NB4 (cell line): ENCODE results near the gene GALNT11.
"Not testable (repeated sequence)": the region's sequence is repeated elsewhere in the genome, so short reads cannot be mapped to it uniquely, and the experiment has no call there.

Experiments used
- DNase-seq: peaks from one replicate; pipeline ENCODE4 v3.0.0; 2010; ENCODE audit warnings: low read depth
- H3K4me3 ChIP-seq: one replicate; pipeline ENCODE4 v1.5.1; 2011; ENCODE audit warnings: mild to moderate bottlenecking, low read depth, low read length, moderate library complexity
- MYC ChIP-seq: IDR thresholded peaks from 2 replicates; pipeline ENCODE4 v1.6.1; 2011; ENCODE audit warnings: low read depth, low read length
- POLR2A ChIP-seq: IDR thresholded peaks from 2 replicates; pipeline ENCODE4 v1.6.1; 2011; ENCODE audit warnings: mild to moderate bottlenecking; ENCODE audit not compliant: insufficient read length; ENCODE audit errors: extremely low read depth
- TF ChIP-seq, protein P1 (sequence below): IDR thresholded peaks from 2 replicates; pipeline ENCODE4 v1.6.1; 2011; ENCODE audit warnings: low read depth, low read length
- TF ChIP-seq, protein P2 (sequence below): IDR thresholded peaks from one replicate; pipeline ENCODE4 v1.5.1; 2012; ENCODE audit warnings: low read depth, low read length

Gene GALNT11

DNA sequence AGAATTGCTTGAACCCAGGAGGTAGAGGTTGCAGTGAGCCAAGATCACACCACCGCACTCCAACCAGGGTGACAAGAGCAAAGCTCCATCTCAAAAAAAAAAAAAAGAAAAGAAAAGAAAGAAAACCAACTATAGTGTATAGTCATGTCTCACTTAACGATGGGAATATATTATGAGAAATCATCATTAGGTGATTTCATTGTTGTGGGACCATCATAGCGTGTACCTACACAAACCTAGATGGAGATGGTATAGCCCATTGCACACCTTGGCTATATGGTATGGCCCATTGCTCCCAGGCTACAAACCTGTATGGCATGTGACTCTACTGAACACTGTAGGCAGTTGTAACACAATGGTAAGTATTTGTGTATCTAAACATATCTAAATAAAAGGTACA, 8.5 kb upstream of the GALNT11 start:
- no peak for DNase-seq
- no peak overlapping the region for H3K4me3 ChIP-seq
- TF ChIP-seq MYC: no peak

DNA sequence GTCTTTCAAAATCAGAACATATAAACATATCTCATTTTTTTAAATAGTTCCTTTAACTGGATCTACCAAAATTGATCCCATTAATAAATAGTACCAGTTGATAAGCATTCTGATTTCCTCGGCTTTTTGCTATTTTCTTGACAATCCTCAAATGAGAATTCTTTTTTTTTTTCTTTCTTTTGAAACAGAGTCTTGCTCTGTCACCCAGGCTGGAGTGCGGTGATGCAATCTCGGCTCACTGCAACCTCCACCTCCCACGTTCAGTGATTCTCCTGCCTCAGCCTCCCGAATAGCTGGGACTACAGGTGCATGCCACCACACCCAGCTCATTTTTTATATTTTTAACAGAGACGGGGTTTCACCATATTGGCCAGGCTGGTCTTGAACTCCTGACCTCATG, 7.8 kb upstream of the GALNT11 start:
- DNase-seq, H3K4me3 ChIP-seq: not testable (repeated sequence)

DNA sequence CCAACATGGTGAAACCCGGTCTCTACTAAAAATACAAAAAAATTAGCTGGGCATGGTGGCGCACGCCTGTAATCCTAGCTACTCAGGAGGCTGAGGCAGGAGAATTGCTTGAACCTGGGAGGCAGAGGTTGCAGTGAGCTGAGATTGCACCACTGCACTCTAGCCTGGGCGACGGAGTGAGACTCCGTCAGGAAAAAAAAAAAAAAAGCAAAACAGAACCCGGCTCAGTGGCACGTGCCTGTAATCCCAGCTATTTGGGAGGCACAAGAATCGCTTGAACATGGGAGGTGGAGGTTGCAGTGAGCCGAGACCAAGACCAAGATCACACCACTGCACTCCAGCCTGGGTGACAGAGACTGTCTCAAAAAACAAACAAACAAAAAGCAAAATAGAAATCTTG, 3.7 kb upstream of the GALNT11 start:
- DNase-seq, H3K4me3 ChIP-seq: not testable (repeated sequence)

DNA sequence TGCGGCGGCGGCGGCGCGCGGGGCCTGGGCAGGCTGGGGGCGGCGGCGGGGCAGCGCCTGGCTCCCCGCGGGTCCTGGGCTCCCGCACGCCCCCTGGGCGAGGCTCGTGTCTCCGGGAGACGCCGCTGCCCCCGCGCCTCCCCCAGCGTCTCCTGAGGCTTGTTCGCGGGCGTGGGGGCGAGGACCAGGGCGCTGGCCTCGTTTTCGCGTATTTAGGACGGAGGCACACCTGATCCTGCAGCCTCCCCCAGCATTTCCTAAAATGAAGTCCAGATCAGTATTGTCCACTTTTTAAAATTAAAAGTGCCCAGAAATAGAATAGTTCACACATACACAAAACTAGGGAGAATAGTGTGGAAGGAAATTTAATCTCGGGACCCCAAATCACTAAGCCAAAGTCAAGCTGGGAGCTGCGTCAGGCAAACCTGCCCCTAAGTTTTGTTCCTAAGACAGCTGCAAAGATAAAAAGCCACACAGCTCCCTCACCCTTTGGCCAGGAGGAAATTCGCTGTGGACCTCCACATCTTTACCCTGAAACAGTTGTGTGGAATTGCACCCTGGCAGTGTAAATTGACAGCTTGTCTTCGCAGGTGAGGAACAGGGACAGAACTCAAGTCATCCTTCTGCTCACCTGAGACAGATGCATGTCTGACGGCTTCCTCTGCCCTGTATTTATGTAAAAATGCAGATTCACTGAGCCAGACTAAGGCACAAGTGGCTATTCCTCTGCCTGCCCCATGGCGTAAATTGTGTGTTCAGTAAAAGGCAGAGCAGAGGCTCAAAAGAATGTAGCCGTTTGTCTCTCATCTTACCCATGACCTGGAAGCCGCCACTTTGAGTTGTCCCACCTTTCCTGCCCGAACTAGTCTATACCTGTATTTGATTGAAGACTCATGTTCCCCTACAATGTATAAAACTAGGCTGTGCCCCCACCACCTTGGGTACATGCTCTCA, 740 bp downstream of the GALNT11 start:
- peak; percentile 23 for DNase-seq
- H3K4me3 ChIP-seq: peak overlapping the region; percentile 56
- TF ChIP-seq MYC (no peak), POLR2A (no peak)
- TF ChIP-seq, protein P1, sequence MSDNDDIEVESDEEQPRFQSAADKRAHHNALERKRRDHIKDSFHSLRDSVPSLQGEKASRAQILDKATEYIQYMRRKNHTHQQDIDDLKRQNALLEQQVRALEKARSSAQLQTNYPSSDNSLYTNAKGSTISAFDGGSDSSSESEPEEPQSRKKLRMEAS: no peak
- TF ChIP-seq, protein P2, sequence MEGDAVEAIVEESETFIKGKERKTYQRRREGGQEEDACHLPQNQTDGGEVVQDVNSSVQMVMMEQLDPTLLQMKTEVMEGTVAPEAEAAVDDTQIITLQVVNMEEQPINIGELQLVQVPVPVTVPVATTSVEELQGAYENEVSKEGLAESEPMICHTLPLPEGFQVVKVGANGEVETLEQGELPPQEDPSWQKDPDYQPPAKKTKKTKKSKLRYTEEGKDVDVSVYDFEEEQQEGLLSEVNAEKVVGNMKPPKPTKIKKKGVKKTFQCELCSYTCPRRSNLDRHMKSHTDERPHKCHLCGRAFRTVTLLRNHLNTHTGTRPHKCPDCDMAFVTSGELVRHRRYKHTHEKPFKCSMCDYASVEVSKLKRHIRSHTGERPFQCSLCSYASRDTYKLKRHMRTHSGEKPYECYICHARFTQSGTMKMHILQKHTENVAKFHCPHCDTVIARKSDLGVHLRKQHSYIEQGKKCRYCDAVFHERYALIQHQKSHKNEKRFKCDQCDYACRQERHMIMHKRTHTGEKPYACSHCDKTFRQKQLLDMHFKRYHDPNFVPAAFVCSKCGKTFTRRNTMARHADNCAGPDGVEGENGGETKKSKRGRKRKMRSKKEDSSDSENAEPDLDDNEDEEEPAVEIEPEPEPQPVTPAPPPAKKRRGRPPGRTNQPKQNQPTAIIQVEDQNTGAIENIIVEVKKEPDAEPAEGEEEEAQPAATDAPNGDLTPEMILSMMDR: no peak

DNA sequence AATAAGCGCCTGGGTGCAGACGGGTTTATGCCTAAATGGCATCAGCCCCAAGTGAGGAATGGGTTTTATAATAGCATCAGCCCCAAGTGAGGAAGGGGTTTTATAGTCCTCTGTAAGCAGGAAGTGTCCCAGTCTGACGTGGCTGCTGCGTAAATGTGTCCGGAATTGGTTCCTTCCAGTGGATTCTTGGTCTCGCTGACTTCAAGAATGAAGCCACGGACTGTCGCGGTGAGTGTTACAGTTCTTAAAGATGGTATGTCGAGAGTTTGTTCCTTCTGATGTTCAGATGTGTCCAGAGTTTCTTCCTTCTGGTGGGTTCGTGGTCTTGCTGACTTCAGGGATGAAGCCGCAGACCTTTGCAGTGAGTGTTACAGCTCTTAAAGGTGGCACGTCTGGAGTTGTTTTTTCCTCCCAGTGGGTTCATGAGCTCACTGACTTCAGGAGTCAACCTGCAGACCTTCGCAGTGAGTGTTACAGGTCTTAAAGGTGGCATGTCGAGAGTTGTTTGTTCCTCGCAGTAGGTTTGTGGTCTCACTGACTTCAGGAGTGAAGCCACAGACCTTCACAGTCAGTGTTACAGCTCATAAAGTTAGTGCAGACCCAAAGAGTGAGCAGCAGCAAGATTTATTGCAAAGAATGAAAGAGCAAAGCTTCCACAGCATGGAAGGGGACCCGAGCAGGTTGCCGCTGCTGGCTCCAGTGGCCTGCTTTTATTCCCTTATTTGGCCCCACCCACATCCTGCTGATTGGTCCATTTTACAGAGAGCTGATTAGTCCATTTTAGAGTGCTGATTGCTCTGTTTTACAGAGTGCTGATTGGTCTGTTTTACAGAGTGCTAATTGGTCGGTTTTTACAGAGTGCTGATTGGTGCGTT, 2.3 kb downstream of the GALNT11 start:
- H3K4me3 ChIP-seq, DNase-seq: not testable (repeated sequence)

DNA sequence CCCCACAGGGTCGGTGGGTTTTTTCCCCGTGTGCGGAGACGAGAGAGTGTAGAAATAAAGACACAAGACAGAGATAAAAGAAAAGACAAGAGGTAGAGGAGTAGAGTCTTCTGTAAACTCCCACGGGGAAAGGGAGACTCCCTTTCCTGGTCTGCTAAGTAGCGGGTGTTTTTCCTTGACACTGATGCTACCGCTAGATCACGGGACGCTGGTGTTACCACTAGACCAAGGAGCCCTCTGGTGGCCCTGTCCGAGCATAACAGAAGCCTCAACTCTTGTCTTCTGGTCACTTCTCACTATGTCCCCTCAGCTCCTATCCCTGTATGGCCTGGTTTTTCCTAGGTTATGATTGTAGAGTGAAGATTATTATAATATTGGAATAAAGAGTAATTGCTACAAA, 4.6 kb downstream of the GALNT11 start:
- TF ChIP-seq, protein P2: peak; percentile 61
- not testable (repeated sequence) for H3K4me3 ChIP-seq
- DNase-seq: peak; percentile 67

DNA sequence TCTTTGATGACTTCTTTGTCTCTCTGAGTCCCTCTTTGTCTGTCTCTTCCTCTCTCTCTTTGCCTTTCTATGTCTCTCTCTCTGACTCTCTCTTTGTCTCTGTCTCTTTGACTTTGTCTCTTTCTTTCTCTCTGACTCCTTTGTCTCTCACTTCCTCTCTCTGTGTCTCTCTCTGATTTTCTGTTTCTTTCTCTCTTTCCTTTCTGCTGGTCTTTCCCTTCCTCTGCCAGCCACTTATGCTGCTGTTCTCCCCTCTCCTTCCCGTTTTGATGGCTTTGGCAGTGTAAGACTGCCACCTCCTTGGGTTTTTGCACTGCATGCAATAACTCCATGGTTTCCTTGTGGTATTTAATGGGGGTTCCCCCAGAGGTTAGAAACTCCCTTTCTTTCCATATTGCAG, 5.2 kb downstream of the GALNT11 start:
- H3K4me3 ChIP-seq, DNase-seq: not testable (repeated sequence)

DNA sequence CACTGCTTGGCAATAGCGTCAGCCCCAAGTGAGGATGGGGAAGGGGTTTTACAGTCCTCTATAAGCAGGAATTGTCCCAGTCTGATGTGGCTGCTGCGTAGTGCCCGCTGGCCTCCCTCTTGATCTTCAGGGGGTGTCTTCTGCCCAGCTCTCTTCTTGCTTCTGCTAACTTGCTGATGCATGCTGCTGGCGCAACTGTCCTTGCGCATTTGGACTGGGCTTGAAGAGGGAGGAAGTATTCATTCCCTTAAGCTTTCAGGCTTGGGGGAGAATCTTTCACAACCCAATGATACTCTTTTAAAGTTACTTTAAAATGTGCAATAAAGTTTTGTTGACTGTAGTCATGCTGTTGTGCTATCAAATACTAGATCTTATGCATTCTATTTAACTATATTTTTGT, 10.3 kb downstream of the GALNT11 start:
- H3K4me3 ChIP-seq: peak overlapping the region; percentile 25
- peak; percentile 48 for DNase-seq
- TF ChIP-seq, protein P1: no peak
- TF ChIP-seq MYC (no peak), POLR2A (no peak)
- TF ChIP-seq, protein P2: no peak

DNA sequence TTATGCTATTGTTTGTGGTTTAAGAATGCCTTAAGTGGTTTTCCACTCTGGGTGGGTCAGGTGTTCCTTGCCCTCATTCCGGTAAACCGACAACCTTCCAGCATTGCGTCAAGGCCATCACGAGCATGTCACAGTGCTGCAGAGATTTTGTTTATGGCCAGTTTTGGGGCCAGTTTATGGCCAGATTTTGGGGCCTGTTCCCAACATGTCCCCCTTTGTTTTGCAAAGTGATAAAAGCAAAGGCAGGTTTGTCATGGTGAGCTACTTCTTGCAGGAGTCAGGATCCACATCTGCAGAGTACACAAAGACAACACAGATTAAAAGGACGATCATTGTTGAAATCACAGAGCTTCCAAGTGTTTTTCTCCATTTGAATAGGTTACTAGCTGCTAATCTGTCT, 12.9 kb downstream of the GALNT11 start:
- H3K4me3 ChIP-seq, DNase-seq: not testable (repeated sequence)

DNA sequence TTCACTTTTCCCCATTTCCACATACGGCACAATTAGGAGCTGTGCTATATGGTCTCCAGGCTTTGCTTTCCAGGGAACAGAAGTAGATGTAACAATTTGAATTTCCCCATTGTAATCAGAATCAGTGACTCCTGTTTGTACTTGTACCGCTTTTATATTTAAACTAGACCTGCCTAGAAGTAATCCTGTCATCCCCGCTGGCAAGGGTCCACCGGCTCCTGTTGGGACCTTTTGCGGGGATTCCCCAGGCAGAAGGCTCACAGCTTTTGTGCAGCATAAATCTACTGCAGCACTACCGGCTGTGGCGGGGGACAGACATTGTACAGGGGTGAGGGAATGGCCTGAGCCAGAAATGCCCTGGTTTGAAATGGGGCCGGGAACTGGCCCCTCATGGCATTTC, 17.6 kb downstream of the GALNT11 start:
- DNase-seq, H3K4me3 ChIP-seq: not testable (repeated sequence)

DNA sequence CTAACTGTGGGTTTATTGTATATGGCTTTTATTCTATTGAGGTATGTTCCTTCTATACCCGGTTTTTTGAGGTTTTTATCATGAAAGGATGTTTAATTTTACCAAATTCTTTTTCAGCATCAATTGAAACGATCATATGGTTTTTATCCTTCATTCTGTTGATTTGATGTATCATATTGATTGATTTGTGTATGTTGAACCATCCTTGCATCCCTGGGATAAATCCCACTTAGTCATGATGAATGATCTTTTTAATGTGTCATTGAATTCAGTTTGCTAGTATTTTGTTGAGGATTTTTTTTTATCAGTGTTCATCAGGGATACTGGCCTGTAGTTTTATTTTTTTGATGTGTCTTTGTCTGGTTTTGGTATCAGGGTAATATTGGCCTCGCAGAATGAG, 19.4 kb downstream of the GALNT11 start:
- not testable (repeated sequence) for DNase-seq, H3K4me3 ChIP-seq
